ENCODE data around the gene PARP1. TPM values are rescaled to one million over a fixed set of nuclear protein-coding genes. Genes with fewer than 3 reads are reported as not detected.

PARP1 gene
- total RNA-seq, 2 donors from 2014 or later = 70.3 TPM

- DNase-seq (ENCODE audit: low spot score) = no peak
- H3K36me3 ChIP-seq = peaks cover 78% of the 10 kb centered on the region
- no peaks in the 10 kb centered on the region for H3K27me3 ChIP-seq (replicated peaks; ENCODE audit: insufficient read depth)
Measured at GRCh38 chr1:226384717-226385116, 23.2 kb downstream of the PARP1 start.

DNA sequence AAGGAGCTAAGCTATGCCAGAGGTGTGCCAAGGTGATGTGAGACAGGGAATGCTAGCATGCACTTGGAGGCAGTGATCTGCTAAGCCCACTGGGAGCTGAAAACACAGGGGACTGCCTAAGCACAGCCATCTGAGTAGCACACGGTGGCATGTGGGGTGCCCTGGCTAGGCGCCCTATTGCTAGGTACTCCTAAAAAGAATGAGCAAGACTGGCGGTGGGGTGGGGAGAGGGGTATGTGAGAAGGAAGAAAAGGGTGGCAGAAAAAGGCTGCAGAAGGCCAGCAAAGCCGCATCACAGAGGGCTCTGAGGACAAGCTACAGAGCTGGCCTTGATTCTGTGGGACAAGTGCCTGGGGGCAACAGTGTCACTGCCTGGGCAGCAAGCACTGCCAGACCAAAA lies 23.9 kb downstream of the PARP1 start:
- ATAC-seq (ENCODE audit: insufficient number of reproducible peaks, low FRiP score, low read depth) = no peak
- no peak for DNase-seq (ENCODE audit: low spot score)
- Histone ChIP-seq H3K4me3 (no peak overlapping the region), H3K27ac (no peak overlapping the region), H3K9me3 (no peaks in the 10 kb centered on the region), H3K4me1 (ENCODE audit: control insufficient read depth in 1 of 2, low read depth in 2 of 2) (no peaks in the 10 kb centered on the region), H3K27me3 (replicated peaks; ENCODE audit: insufficient read depth) (no peaks in the 10 kb centered on the region), H3K36me3 (peaks cover 85% of the 10 kb centered on the region)
- TF ChIP-seq CTCF (IDR thresholded peaks at IDR 0.05) = no peak

More at GRCh38 chr1:226384717-226385116, 23.2 kb downstream of the PARP1 start:
- no peaks in the 10 kb centered on the region for H3K9me3 ChIP-seq
- TF ChIP-seq CTCF (IDR thresholded peaks at IDR 0.05) = no peak
- no peak overlapping the region for H3K4me3 ChIP-seq
- no peak for ATAC-seq (ENCODE audit: insufficient number of reproducible peaks, low FRiP score, low read depth)
- no peaks in the 10 kb centered on the region for H3K4me1 ChIP-seq (ENCODE audit: control insufficient read depth in 1 of 2, low read depth in 2 of 2)
- H3K27ac ChIP-seq = no peak overlapping the region

DNA sequence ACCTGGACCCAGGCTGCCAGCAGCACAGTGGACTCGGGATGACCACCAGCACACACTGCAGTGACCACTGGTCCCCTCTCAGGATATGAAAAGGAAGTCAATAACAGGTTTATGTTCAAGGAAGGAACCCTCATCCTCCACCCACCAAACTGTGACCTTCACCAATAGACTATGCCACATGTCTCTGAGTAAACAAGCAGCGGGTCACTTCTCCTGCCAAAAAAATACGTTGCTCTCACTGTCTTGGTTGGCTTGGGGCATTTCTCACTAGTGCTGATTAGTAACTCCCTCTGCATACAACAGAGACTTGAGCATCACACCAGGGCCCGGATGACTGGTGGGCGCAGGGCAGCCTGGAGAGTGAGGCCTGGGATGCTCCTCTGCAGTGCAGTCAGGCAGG lies 25.9 kb downstream of the PARP1 start:
- DNase-seq (ENCODE audit: low spot score) = no peak

DNA sequence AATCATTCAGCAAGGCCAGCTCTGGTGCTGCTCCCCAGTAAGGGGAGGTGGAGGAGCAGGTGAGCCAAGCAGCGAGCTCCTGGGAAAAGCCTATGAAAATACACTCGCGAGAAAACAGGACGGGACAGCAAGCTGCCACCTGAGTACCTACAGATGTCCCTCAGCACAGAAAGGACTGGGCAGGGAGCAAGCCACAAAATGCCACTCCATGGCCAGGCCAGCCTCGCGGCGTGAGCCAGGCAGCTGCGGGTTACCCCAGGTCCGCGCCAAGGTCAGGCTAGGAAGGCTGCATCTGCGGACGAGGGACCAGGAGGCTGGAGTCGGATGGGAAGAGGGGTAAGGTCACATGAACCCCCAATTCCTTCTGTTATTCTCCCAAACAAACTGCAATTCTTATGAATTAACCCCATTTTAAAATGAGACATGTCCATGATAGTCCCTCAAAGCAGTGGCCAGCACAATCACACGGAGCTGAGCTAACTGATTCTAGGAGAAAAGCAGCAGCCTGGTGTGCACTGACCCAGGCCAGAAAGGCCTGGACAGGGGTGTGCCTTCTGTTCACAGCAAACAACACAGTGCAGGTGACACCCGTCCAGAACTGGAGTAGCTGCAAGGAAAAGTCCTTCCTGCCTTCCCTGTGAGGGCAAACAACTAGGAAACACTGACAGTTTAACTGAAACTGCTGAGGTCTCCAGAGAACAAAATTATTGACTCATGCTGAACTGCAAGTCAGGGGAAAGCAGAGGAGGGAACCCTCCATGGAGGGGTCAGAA lies 26.5 kb downstream of the PARP1 start:
- Histone ChIP-seq H3K36me3 (peaks cover 83% of the 10 kb centered on the region), H3K4me1 (ENCODE audit: control insufficient read depth in 1 of 2, low read depth in 2 of 2) (no peaks in the 10 kb centered on the region), H3K4me3 (no peak overlapping the region), H3K27ac (no peak overlapping the region), H3K9me3 (no peaks in the 10 kb centered on the region), H3K27me3 (replicated peaks; ENCODE audit: insufficient read depth) (no peaks in the 10 kb centered on the region)
- ATAC-seq (ENCODE audit: insufficient number of reproducible peaks, low FRiP score, low read depth) (no peak), DNase-seq (ENCODE audit: low spot score) (no peak)
- TF ChIP-seq CTCF (IDR thresholded peaks at IDR 0.05) = no peak

More for the DNA sequence above, 25.9 kb downstream of the PARP1 start:
- no peak for ATAC-seq (ENCODE audit: insufficient number of reproducible peaks, low FRiP score, low read depth)
- H3K36me3 ChIP-seq = peaks cover 78% of the 10 kb centered on the region
- H3K4me3 ChIP-seq = no peak overlapping the region
- H3K9me3 ChIP-seq = no peaks in the 10 kb centered on the region
- no peak for TF ChIP-seq CTCF (IDR thresholded peaks at IDR 0.05)
- H3K27me3 ChIP-seq (replicated peaks; ENCODE audit: insufficient read depth) = no peaks in the 10 kb centered on the region
- no peaks in the 10 kb centered on the region for H3K4me1 ChIP-seq (ENCODE audit: control insufficient read depth in 1 of 2, low read depth in 2 of 2)
- H3K27ac ChIP-seq = no peak overlapping the region

DNA sequence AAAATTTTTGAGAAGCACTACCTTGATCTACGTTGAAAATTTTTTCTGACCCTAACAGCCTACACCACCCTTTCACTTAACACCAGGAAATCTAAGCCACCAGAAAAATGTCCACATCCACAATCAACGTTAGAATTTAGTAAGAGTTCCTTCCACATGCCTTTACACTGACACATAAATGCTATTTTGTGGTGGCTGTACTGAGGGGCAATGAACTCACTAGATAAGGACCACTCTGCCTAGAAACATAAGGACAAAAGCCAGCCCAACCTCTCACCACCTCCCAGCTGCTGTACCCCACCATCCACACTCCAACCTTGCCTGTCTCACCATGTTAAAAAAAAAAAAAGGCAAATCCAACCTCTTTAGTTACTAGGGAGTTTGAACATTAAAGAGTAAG lies 29.8 kb downstream of the PARP1 start:
- no peak overlapping the region for H3K4me3 ChIP-seq
- no peaks in the 10 kb centered on the region for H3K4me1 ChIP-seq (ENCODE audit: control insufficient read depth in 1 of 2, low read depth in 2 of 2)
- H3K9me3 ChIP-seq = no peaks in the 10 kb centered on the region
- TF ChIP-seq CTCF (IDR thresholded peaks at IDR 0.05) = no peak
- DNase-seq (ENCODE audit: low spot score) = no peak
- H3K27ac ChIP-seq = no peak overlapping the region
- no peaks in the 10 kb centered on the region for H3K27me3 ChIP-seq (replicated peaks; ENCODE audit: insufficient read depth)
- peaks cover 86% of the 10 kb centered on the region for H3K36me3 ChIP-seq
- no peak for ATAC-seq (ENCODE audit: insufficient number of reproducible peaks, low FRiP score, low read depth)
